CD1c-positive myeloid dendritic cell (primary cell): ENCODE measurements around the gene MINDY4.

Source experiments
- DNase-seq: peaks from one replicate; pipeline ENCODE4 v3.0.0-alpha.2; 2016; ENCODE audit errors: extremely low spot score

MINDY4 gene

DNA sequence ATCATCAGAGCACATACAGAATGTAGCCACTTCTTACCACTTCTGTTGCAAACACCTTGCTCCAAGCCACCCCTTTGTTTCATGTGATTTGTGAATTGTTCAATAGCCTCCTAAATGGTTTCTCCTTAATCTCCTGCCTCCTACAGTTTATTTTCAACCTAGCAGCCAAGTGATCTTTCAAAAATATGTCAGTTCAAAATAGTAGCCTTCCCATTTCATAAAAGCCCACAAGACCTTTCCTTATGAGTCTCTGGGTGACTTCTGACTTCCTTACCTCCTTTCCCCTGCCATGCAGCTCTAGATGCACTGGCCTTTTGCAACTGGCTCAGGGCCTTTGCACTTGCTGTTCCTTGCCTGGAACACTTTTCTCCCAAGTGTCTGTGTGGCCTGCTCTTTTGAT, 4.8 kb downstream of the MINDY4 start:
- no peak for DNase-seq

- no peak for DNase-seq
Observed at GRCh38 chr7:30776971-30777370, 5.8 kb downstream of the MINDY4 start.

GRCh38 chr7:30778255-30779025, 7.2 kb downstream of the MINDY4 start:
- no peak for DNase-seq

GRCh38 chr7:30779574-30779973, 8.4 kb downstream of the MINDY4 start:
- DNase-seq = no peak

- no peak for DNase-seq
Observed at GRCh38 chr7:30780941-30781340, 9.7 kb downstream of the MINDY4 start.

- no peak for DNase-seq
Observed at GRCh38 chr7:30782690-30783089, 11.5 kb downstream of the MINDY4 start.

GRCh38 chr7:30785786-30786185, 14.6 kb downstream of the MINDY4 start:
- no peak for DNase-seq

GRCh38 chr7:30787486-30787885, 16.3 kb downstream of the MINDY4 start:
- DNase-seq = no peak

- DNase-seq = no peak
Observed at GRCh38 chr7:30788640-30789333, 17.6 kb downstream of the MINDY4 start.

GRCh38 chr7:30789334-30789711, 18.1 kb downstream of the MINDY4 start:
- peak; percentile 28 for DNase-seq

GRCh38 chr7:30790356-30790755, 19.1 kb downstream of the MINDY4 start:
- no peak for DNase-seq

DNA sequence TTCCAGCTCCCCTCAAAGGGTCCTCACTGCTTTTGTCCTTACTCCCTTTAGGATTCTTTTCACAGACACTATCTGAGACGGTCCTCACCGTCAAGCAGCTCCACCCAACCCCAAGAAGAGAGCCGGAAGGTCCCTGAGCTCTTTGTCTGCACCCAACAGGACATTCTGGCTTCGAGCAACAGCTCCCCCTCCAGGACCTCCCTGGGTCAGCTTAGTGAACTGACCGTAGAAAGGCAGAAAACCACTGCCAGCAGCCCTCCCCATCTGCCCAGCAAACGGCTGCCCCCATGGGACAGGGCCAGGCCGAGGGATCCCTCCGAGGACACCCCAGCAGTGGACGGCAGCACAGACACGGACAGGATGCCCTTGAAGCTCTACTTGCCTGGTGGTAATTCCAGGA, 19.9 kb downstream of the MINDY4 start:
- no peak for DNase-seq

DNA sequence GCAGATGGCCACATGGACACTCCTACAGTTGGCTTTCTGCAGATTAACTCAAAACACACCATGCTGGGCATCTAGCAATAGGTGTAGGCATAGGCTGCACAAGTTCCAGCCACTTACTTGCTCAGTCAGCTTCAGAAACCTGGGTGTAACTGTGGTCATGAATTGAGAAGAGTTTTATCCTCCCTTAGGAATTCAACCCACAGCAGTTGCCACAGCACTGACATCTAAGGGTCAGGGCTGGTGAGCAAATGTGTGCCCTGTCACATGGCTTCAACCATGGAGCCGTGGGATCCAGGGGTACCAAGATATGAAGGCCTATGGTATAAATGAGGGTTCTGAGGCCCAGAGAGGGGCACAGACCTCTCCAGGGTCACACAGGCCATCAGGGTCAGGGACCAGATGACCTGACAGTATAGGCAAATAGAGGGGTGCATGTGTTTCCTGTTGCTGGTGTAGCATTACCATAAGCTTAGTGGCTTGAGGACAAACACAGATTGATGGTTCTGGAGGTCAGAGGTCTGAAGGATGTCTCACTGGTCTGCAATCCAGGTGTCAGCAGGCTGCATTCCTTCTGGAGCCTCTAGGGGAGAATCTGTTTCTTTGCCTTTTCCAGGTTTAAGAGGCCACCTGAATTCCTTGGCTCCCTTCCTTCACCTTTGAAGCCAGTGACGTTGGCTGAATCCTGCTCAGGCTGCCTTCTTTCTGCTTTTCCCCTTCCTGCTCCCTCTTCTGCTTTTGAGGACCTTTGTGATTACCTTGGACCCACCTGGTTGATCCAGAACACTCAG, 24.1 kb downstream of the MINDY4 start:
- DNase-seq = no peak

- DNase-seq = no peak
Observed at GRCh38 chr7:30796105-30796869, 25.1 kb downstream of the MINDY4 start.

- no peak for DNase-seq
Observed at GRCh38 chr7:30797176-30798040, 26.2 kb downstream of the MINDY4 start.

DNA sequence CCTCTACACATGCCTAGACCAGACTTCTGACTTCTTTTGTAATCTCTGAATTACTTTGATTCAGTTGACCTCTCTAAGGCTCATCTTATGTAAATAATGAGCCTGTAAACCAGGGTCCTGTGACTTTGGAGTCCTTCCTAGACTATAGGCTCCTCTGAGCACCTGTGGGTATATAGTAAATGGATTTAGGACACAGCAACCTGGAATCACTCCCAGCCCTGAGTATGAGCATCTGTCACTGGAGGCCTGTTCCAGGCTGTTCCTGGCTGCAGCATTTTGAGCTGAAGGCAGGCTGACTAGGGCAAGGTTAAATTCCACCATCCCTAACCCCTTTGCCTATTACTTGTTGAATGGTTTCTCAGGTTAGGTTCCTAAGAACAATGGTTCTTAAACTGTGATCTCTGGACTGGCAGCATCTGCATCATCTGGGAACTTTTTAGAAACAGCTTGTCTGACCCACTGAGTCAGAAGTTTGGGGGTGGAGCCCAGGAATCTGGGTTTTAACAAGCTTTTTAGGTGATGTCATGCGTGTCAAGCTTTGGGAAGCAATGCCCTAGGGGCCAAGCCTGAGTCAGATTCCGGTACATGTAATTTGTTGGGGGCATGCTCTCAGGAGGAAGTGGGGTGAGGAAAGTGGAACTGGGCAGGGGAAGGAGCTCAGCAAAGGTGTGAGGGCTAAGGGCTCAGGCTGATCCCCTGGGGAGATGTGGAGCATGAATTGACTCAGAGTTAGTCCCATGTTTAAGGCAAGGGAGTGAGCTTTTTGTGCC, 28.2 kb downstream of the MINDY4 start:
- peak; percentile 3 for DNase-seq

- DNase-seq = no peak
Observed at GRCh38 chr7:30799976-30800661, 28.9 kb downstream of the MINDY4 start.

DNA sequence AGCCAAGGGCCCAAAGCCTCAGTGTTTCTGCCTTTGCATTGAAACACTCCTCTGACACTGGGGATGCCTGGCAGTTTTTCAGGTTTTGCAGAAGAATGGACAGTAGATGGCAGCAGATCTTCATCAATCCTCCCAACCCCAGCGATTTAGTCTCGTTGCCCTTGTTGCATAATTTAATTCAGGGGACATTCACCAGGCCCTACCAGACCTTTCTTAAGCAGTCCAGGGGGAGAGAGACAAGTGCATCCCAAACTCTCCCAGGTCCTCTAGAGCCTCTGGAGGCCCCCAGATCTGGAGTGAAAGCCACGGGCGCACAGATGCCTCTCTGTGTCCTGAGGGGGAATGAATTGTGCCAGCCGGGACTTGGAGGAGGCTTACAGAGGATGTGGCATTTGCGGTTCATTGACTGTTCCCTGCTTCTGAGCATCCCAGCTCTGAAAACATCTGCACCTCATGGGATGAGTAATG, 29.6 kb downstream of the MINDY4 start:
- peak; percentile 54 for DNase-seq

DNA sequence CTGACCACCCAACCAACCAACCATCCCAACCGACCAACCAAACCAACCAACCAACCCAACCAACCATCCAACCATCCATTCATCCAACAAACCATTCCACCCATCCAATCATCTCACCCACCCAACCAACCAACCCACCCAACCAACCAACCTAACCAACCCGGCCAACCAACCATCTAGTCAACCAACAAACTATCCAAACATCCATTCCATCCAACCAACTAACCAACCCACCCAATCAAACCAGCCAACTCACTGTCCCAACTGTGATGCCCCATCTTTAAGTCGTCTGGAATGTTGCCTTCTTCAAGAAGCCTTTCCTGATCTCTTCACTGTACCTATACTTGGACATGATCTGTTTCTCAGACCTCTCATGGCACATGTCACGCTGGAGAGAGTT, 31.6 kb downstream of the MINDY4 start:
- DNase-seq = no peak
